IMR-90 (cell line): ENCODE data around the gene EIF2S2. TPM values are rescaled to one million over a fixed set of nuclear protein-coding genes. Genes with fewer than 3 reads are reported as not detected.

ENCODE experiments used
- ATAC-seq: fragments of 200-7000 bp; cut with Tn5 transposase; 2 replicates; pipeline ENCODE4 v1.9.1; 2020; ENCODE audit warnings: low read depth, mild to moderate bottlenecking, moderate library complexity
- BruUV-seq: library from RNA; stranded (reverse); fragments of 400-500 nt; replicated peaks from 2 replicates; lab custom pipeline; 2021; lab: Mats Ljungman, UMichigan
- CTCF ChIA-PET: fragments of 300-600 bp; formaldehyde crosslinking; extraction: SDS; loops from one replicate; lab custom pipeline; 2021; ENCODE audit warnings: antibody characterized with exemption; lab: Yijun Ruan, JAX
- POLR2A ChIA-PET: fragments of 300-600 bp; sonication (Branson Sonifier 250); formaldehyde crosslinking; loops from one replicate; lab custom pipeline; 2022; ENCODE audit warnings: antibody characterized with exemption; ENCODE audit not compliant: unreplicated experiment; lab: Charles Lee
- DNase-seq: peaks from one replicate; pipeline ENCODE4 v3.0.0; 2013
- H2AFZ ChIP-seq: replicated peaks from 2 replicates; pipeline ENCODE3; 2013; ENCODE audit warnings: low read length, mild to moderate bottlenecking; ENCODE audit not compliant: poor library complexity
- H2AK5ac ChIP-seq: 2 replicates; pipeline ENCODE4 v1.6.1; 2013; ENCODE audit warnings: low read depth, low read length, inconsistent platforms
- H2AK9ac ChIP-seq: replicated peaks from 2 replicates; pipeline ENCODE3; 2013; ENCODE audit warnings: mild to moderate bottlenecking, low read depth, low read length, moderate library complexity; ENCODE audit not compliant: poor library complexity
- H2BK120ac ChIP-seq: 2 replicates; pipeline ENCODE4 v1.6.1; 2013; ENCODE audit warnings: low read depth, low read length, inconsistent platforms
- H2BK15ac ChIP-seq: 3 replicates; pipeline ENCODE4 v1.6.1; 2013; ENCODE audit warnings: low read depth, low read length, inconsistent platforms
- H2BK20ac ChIP-seq: 2 replicates; pipeline ENCODE4 v1.6.1; 2013; ENCODE audit warnings: low read depth, mild to moderate bottlenecking, inconsistent platforms, low read length, moderate library complexity
- H2BK5ac ChIP-seq: 2 replicates; pipeline ENCODE4 v1.6.1; 2013; ENCODE audit warnings: mild to moderate bottlenecking, low read depth, low read length, inconsistent platforms; ENCODE audit not compliant: poor library complexity, severe bottlenecking
- H3K14ac ChIP-seq: replicated peaks from 2 replicates; pipeline ENCODE4 v1.6.1; 2013; ENCODE audit warnings: low read depth, low read length, inconsistent platforms
- H3K18ac ChIP-seq: 2 replicates; pipeline ENCODE4 v1.6.1; 2013; ENCODE audit warnings: low read depth, low read length, control low read depth
- H3K23ac ChIP-seq: 2 replicates; pipeline ENCODE4 v1.6.1; 2013; ENCODE audit warnings: low read depth, low read length, inconsistent platforms
- H3K27ac ChIP-seq: 2 replicates; pipeline ENCODE4 v1.5.1; 2013; ENCODE audit warnings: mild to moderate bottlenecking, control low read depth, low read length; ENCODE audit not compliant: insufficient read depth
- H3K27me3 ChIP-seq: 2 replicates; pipeline ENCODE4 v1.6.1; 2013; ENCODE audit warnings: low read length; ENCODE audit not compliant: control insufficient read depth, insufficient read depth
- H3K36me3 ChIP-seq: 2 replicates; pipeline ENCODE4 v1.6.1; 2013; ENCODE audit warnings: low read length, mixed read lengths; ENCODE audit not compliant: control insufficient read depth, insufficient read depth
- H3K4ac ChIP-seq: 2 replicates; pipeline ENCODE4 v1.6.1; 2013; ENCODE audit warnings: low read depth, low read length, inconsistent platforms
- H3K4me1 ChIP-seq: 2 replicates; pipeline ENCODE4 v1.6.1; 2013; ENCODE audit warnings: low read length, mixed read lengths; ENCODE audit not compliant: control insufficient read depth, insufficient read depth
- H3K4me2 ChIP-seq: 2 replicates; pipeline ENCODE4 v1.6.1; 2013; ENCODE audit warnings: low read depth, mild to moderate bottlenecking, control low read depth, low read length, moderate library complexity
- H3K4me3 ChIP-seq: 2 replicates; pipeline ENCODE4 v1.5.1; 2013; ENCODE audit warnings: low read depth, mild to moderate bottlenecking, control low read depth, low read length, moderate library complexity; ENCODE audit not compliant: insufficient read depth
- H3K56ac ChIP-seq: 2 replicates; pipeline ENCODE4 v1.6.1; 2013; ENCODE audit warnings: low read length, inconsistent platforms; ENCODE audit not compliant: insufficient read depth; ENCODE audit errors: extremely low read depth
- H3K79me1 ChIP-seq, 2 experiments: 2 replicates each; pipeline ENCODE4 v1.6.1; 2013; ENCODE audit warnings: low read length in 2 of 2, inconsistent platforms in 1 of 2, low read depth in 1 of 2
- H3K9ac ChIP-seq: 2 replicates; pipeline ENCODE4 v1.6.1; 2013; ENCODE audit warnings: low read depth, low read length, control low read depth
- H3K9me1 ChIP-seq: 2 replicates; pipeline ENCODE4 v1.6.1; 2013; ENCODE audit warnings: low read length, inconsistent platforms; ENCODE audit not compliant: insufficient read depth
- H3K9me3 ChIP-seq: 2 replicates; pipeline ENCODE4 v1.6.1; 2013; ENCODE audit warnings: low read length; ENCODE audit not compliant: control insufficient read depth, insufficient read depth
- H4K20me1 ChIP-seq: 2 replicates; pipeline ENCODE4 v1.6.1; 2013; ENCODE audit warnings: low read length, inconsistent platforms; ENCODE audit not compliant: insufficient read depth
- H4K5ac ChIP-seq: 2 replicates; pipeline ENCODE4 v1.6.1; 2013; ENCODE audit warnings: mild to moderate bottlenecking, low read depth, low read length, control low read depth
- H4K8ac ChIP-seq, 2 experiments: 2 replicates each; pipeline ENCODE4 v1.6.1; 2013; ENCODE audit warnings: low read depth in 2 of 2, low read length in 2 of 2, control low read depth in 1 of 2, inconsistent platforms in 1 of 2
- H4K91ac ChIP-seq: 2 replicates; pipeline ENCODE4 v1.6.1; 2013; ENCODE audit warnings: low read depth, low read length, inconsistent platforms; ENCODE audit not compliant: insufficient read depth
- BHLHE40 ChIP-seq: fragments of 150-350 bp; IDR thresholded peaks from 2 replicates; pipeline ENCODE4 v1.6.1; 2016; ENCODE audit warnings: mild to moderate bottlenecking, low read depth, low read length
- CEBPB ChIP-seq: IDR thresholded peaks from 2 replicates; pipeline ENCODE4 v1.6.1; 2012; ENCODE audit warnings: low read depth, low read length, improper control_type of control experiment
- CHD1 ChIP-seq: IDR thresholded peaks from 2 replicates; pipeline ENCODE4 v1.6.1; 2012; ENCODE audit warnings: low read depth, low read length, improper control_type of control experiment
- FOS ChIP-seq: fragments of 150-350 bp; IDR thresholded peaks from 2 replicates; pipeline ENCODE4 v1.6.1; 2016; ENCODE audit warnings: low read depth, low read length
- MAFK ChIP-seq: IDR thresholded peaks from 2 replicates; pipeline ENCODE4 v1.6.1; 2012; ENCODE audit warnings: low read depth, low read length, improper control_type of control experiment
- MAZ ChIP-seq: IDR thresholded peaks from 2 replicates; pipeline ENCODE4 v1.6.1; 2012; ENCODE audit warnings: low read depth, mild to moderate bottlenecking, low read length, improper control_type of control experiment, moderate library complexity, borderline replicate concordance
- MXI1 ChIP-seq: IDR thresholded peaks from 2 replicates; pipeline ENCODE4 v1.6.1; 2012; ENCODE audit warnings: low read depth, mild to moderate bottlenecking, low read length, moderate library complexity, borderline replicate concordance
- NFE2L2 ChIP-seq: fragments of 150-350 bp; IDR thresholded peaks from 2 replicates; pipeline ENCODE4 v1.6.1; 2016; ENCODE audit warnings: low read depth, mild to moderate bottlenecking, low read length
- RAD21 ChIP-seq: IDR thresholded peaks from 2 replicates; pipeline ENCODE4 v1.6.1; 2012; ENCODE audit warnings: low read length, improper control_type of control experiment
- RFX5 ChIP-seq: IDR thresholded peaks from 2 replicates; pipeline ENCODE4 v1.8.0; 2012; ENCODE audit warnings: low read depth, mild to moderate bottlenecking, low read length, moderate library complexity
- SMC3 ChIP-seq: fragments of 150-350 bp; IDR thresholded peaks from 2 replicates; pipeline ENCODE4 v1.6.1; 2016; ENCODE audit warnings: low read depth, mild to moderate bottlenecking, antibody characterized with exemption, low read length, moderate library complexity
- WGBS, 2 experiments: methylation state at CpG; one replicate each; pipeline versions ENCODE4 v1.1.5 to v1.1.7; 2013; ENCODE audit warnings: missing lambda C conversion rate in 2 of 2; ENCODE audit not compliant: insufficient read length in 1 of 2; ENCODE audit errors: extremely low coverage in 2 of 2; 5-methylcytosine and 5-hydroxymethylcytosine counted together
- dilution Hi-C: fragments of 300-500 bp; cut with HindIII; formaldehyde crosslinking; loops from one replicate; pipeline ENCODE4 v1.14.3; 2018; ENCODE audit warnings: low sequenced_read_pairs; ENCODE audit not compliant: unreplicated experiment
- in situ Hi-C: fragments of 300-500 bp; cut with MboI; formaldehyde crosslinking; loops from 3 replicates; pipeline ENCODE4 v1.14.3; 2019; ENCODE audit warnings: low sequenced_read_pairs, inconsistent platforms, mixed read lengths
- intact Hi-C: fragments of 100-400 bp; cut with micrococcal nuclease; formaldehyde crosslinking; loops from 2 replicates; pipeline ENCODE4 v1.10.0; 2022
- polyA plus RNA-seq, 3 experiments: library from polyadenylated mRNA; depleted of rRNA; stranded (reverse); fragments of >200 nt; gene quantifications; 2 replicates each; pipeline ENCODE4 v1.2.3, GENCODE V29; 2012; ENCODE audit warnings: low replicate concordance in 1 of 3
- total RNA-seq: library from RNA; depleted of rRNA; stranded (reverse); fragments of >200 nt; gene quantifications from 2 replicates; pipeline ENCODE4 v1.2.3, GENCODE V29; 2012
- TF ChIP-seq, protein P1 (sequence below): fragments of 150-350 bp; IDR thresholded peaks from 2 replicates; pipeline ENCODE4 v1.6.1; 2016; ENCODE audit warnings: low read depth, mild to moderate bottlenecking, low read length, moderate library complexity, borderline replicate concordance
- TF ChIP-seq, protein P2 (sequence below): fragments of 150-350 bp; IDR thresholded peaks from 2 replicates; pipeline ENCODE4 v1.6.1; 2017; ENCODE audit warnings: mild to moderate bottlenecking, antibody characterized with exemption, low read length, low read depth

The EIF2S2 gene
- total and polyA plus RNA-seq, 2 of the 4 experiments (the other 2 are of a cell fraction) = 61.7 to 66.9 TPM

DNA sequence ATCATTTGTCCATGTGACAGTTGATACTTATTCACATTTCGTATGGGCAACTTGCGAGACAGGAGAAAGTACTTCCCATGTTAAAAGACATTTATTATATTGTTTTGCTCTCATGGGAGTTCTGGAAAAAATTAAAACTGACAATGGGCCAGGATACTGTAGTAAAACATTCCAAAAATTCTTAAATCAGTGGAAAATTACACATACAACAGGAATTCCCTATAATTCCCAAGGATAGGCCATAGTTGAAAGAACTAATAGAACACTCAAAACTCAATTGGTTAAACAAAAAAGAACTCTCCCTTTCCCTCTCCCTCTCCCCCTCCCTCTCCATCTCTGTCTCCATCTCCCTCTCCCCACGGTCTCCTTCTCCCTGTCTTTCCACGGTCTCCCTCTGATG lies 19.4 kb upstream of the EIF2S2 start:
- Histone ChIP-seq H3K23ac (no peak overlapping the region), H3K14ac (no peak overlapping the region), H4K20me1 (no peaks in the 10 kb centered on the region), H4K91ac (no peak overlapping the region), H3K56ac (no peak overlapping the region), H3K27me3 (no peaks in the 10 kb centered on the region; the same call in none of the 2 replicates), H3K9me1 (no peaks in the 10 kb centered on the region), H3K79me1 (no peaks in the 10 kb centered on the region), H3K9me3 (no peaks in the 10 kb centered on the region), H2BK20ac (no peak overlapping the region), H2BK15ac (no peak overlapping the region), H3K4ac (no peak overlapping the region), H4K5ac (no peak overlapping the region), H2AK9ac (no peak overlapping the region), H2BK120ac (no peak overlapping the region), H3K27ac (no peak overlapping the region), H3K18ac (no peak overlapping the region), H3K4me1 (no peaks in the 10 kb centered on the region), H2AK5ac (no peak overlapping the region), H3K4me2 (no peak overlapping the region), H3K9ac (no peak overlapping the region), H3K4me3 (no peak overlapping the region), H4K8ac (no peak overlapping the region), H3K36me3 (no peaks in the 10 kb centered on the region), H2AFZ (no peak overlapping the region), H2BK5ac (no peak overlapping the region)
- BruUV-seq = no TSS peak
- TF ChIP-seq RFX5 (no peak), FOS (no peak), MAZ (no peak), SMC3 (no peak), CEBPB (no peak), MXI1 (no peak), NFE2L2 (no peak), BHLHE40 (no peak), RAD21 (no peak), MAFK (no peak), CHD1 (no peak)
- TF ChIP-seq, protein P1, sequence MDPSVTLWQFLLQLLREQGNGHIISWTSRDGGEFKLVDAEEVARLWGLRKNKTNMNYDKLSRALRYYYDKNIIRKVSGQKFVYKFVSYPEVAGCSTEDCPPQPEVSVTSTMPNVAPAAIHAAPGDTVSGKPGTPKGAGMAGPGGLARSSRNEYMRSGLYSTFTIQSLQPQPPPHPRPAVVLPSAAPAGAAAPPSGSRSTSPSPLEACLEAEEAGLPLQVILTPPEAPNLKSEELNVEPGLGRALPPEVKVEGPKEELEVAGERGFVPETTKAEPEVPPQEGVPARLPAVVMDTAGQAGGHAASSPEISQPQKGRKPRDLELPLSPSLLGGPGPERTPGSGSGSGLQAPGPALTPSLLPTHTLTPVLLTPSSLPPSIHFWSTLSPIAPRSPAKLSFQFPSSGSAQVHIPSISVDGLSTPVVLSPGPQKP = no peak
- TF ChIP-seq, protein P2, sequence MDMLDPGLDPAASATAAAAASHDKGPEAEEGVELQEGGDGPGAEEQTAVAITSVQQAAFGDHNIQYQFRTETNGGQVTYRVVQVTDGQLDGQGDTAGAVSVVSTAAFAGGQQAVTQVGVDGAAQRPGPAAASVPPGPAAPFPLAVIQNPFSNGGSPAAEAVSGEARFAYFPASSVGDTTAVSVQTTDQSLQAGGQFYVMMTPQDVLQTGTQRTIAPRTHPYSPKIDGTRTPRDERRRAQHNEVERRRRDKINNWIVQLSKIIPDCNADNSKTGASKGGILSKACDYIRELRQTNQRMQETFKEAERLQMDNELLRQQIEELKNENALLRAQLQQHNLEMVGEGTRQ = no peak
- dilution Hi-C loops (no loop called here), in situ Hi-C loops (loop anchor here (10.0 kb wide), 1 partner anchor 267 kb away; no protein-coding TSS in a partner anchor), intact Hi-C loops (no loop called here)
- DNase-seq = no peak
- 92% methylated on average over 2 of the region's 4 CpGs; no CpG with 5 or more reads in 1 of the 2 experiments for WGBS, 2 experiments
- ATAC-seq = no peak
- ChIA-PET POLR2A (no interaction called here), CTCF (interaction anchor here (1.1 kb wide), 1 partner anchor 193 kb away, joined by 3 read pairs; no protein-coding TSS in a partner anchor)
